RKO (cell line): ENCODE measurements around the gene IL32.

ENCODE experiments used
- DNase-seq: peaks from one replicate; pipeline ENCODE4 v3.0.0-alpha.2; 2016; ENCODE audit warnings: low spot score

IL32 gene

DNA sequence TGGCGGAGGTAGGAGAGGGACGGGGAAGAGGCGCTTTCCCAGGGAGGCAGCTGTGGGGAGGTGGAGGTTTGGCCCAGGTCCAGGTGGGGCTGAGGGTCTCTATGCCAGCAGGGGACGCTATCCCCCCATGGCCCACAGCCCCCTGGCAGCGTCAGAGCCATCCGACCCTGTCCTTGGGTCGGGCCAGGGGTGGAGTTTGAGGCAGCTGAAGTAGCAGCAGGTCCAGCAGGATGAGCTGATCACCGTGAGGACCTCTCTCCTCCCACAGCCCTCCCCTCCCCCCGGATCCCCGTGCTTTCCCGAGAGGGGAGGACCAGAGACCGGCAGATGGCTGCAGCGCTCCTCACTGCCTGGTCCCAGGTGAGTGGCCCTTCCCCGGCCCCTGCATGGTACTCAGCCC, 50.1 kb downstream of the IL32 start:
- DNase-seq: no peak

DNA sequence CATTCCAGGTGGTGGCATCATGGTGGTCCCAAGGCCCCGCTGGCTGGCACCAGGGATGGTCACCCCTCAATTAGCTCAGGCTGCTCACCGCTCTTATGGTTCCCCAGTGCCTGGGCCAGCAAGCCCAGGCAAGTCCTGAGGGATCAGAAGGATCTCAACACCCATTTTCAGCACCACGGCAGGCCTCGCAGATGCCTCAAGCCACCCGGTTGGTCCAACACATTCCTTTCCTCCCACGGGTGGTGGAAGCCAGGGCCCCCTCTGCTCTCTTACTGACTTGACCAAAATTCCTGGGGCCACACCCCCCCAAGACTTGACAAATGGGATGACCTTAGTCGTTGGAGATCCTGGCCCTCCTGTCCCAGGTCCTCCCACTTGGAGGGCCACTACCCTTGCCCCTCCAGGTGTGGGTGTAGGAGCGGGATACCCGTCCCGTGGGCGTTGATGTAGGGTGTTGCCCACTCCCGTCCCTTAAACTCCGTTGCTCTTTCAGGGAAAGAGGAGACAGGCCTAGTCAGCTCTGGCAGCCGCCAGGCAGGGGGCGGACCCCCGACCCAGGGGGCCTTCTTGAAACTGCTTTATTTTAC, 52.9 kb downstream of the IL32 start:
- no peak for DNase-seq

DNA sequence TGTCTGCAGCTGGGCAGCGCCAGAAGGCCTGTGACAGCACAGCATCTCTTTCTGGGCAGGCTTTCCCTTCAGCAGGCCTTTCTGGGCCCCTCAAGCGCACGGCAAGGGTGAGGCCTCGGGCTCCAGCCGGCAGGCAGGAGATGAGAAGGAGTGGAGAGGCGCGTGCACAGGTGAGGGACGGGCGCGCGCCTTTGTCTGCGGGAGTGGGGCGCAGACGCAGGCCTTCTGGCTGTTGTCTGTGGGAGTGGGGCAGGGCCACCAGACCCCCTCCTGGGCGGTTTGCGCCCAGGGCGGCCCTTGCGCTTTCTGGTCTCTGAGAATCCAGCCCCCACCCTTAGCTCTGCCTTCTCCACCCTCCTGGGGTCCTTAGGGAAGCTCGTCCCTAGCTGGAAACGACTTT, 53.4 kb downstream of the IL32 start:
- DNase-seq: no peak
